LoVo (cell line): ENCODE measurements around the gene RERE.

ENCODE experiments used
- DNase-seq: peaks from one replicate; pipeline ENCODE4 v3.0.0-alpha.2; 2016; ENCODE audit warnings: low spot score

The RERE gene

DNA sequence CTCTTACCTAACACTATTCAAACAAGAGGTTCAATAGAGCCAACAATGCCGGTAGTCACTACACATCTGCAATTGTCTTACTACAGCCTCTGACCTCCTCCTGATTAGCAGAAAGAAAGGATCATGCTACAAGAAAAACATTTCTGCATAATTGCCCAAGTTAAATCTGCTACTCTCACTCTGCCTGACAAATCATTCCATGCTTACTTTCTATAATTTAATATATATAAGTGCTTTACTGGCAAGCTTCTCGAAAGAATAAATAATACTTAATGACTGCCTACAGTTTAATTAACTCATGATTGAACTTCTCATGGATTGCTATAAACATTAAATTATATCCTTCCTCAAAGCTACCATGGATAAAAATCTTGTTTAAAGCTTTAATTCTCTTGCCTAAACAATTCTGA lies 343.5 kb downstream of the RERE start:
- no peak for DNase-seq

DNA sequence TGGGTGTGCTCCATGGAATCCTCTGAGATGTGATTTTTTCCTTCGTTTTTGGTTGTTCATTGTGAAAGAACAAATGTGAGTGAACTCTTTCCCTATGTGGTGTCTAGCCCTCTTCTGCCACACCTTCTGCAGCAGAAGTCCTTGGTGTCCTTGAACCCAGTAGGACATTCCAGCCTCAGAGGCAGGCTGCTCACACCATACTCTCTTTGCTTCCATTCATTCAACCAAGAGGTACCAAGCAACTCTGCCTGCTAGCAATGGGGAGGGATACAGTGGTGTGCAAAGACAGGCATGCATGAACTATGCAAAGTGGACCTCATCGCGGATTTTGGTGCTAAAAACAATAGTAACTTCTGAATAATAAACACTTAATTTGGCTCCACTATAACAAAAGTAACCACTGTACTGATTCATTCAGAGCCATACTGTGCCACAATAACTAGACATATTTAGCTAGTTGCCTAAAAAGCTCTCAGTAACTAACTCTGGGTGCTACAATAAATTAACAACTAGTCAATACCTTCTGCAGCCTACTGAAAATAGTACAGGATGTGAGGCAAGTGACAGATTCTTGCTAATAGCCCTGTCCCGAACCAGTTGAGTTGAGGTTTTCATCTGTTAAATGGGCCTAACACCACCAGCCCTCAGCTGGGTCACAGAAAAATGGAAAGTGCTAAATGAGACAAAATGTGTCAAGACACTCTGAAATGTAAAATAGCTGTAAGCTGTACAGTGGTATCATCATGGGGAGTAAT lies 344.1 kb downstream of the RERE start:
- no peak for DNase-seq

DNA sequence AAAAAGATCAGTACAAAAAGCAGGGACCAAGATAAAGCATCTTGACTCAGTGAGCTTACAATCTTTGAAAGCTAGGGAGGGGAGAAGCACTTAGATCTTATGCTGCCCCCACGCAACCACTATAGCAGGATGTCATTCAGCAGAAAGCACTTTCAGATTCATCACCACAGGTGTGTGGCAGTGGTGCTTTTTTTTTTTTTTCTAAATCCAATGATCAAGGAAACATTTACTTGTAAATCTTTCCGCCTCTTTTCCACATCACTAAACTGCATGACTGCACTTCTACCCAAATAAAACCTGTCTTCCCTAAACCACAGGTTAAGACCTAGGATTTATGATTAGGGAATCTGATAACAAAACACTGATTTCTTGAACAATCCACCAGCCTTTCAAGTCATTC lies 344.8 kb downstream of the RERE start:
- DNase-seq = no peak

DNA sequence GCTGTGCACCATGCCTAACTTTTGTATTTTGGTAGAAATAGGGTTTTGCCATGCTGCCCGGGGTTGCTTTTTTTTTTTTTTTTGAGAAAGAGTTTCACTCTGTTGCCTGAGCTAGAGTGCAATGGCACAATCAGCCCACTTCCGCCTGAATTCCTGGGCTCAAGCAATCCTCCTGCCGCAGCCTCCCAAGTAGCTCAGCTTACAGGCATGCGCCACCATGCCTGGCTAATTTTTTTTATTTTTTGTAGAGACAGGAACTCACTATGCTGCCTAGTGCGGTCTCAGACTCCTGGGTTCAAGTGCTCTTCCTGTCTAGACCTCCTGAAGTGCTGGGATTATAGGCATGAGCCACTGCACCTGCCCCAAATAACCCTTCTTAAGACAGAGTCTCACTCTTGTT lies 346.0 kb downstream of the RERE start:
- no peak for DNase-seq

DNA sequence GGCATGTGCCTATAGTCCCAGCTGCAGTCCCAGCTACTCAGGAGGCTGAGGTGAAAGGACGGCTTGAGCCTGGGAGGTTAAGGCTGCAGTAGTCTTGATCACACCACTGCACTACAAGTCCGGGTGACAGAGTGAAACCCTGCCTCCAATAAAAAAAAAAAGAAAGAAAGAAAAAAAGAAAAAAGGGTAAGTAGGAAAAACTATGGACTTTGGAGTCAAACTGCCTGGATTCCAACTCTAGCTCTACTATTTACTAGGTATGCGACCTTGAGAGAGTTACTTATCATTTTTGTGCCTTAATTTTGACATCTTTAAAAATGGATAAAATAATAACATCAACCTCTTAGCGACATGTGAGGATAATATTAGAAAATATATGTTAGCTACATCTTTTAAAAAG lies 348.7 kb downstream of the RERE start:
- DNase-seq = no peak

DNA sequence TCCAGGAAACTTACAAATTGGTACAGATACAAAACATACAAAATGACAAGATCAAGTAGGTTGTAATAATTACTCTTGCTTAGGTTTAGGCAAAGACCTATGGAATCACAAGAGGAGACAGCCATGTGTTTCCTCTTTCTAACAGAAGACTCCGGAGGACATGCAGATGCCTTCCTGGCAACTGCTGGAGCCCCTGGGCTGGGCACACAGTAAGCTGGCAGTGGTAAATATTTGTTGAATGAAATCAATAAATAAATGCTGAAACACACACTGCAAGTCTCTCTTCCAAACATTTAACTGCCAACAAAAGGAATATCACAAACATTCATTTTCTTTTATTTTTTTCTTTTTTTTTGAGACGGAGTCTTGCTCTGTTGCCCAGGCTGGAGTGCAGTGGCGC lies 350.1 kb downstream of the RERE start:
- no peak for DNase-seq

DNA sequence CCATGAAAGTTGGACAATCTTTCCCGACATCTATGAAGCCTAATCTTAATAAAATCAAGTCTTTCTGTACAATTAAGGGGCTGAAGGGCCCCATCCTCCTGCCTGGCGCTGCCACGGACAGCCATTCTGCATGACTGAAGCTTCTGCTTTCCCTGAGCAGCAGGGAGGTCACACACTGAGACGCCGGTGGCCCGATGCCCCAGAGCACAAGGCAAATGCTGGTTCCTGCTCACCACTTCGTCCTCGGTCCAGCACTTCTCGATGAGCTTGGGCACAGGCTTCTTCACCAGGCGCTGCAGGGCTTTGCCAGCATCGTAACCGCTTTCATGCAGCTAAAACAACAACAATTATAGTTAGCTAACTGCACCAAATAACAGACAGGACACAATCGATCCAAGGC lies 351.7 kb downstream of the RERE start:
- no peak for DNase-seq

DNA sequence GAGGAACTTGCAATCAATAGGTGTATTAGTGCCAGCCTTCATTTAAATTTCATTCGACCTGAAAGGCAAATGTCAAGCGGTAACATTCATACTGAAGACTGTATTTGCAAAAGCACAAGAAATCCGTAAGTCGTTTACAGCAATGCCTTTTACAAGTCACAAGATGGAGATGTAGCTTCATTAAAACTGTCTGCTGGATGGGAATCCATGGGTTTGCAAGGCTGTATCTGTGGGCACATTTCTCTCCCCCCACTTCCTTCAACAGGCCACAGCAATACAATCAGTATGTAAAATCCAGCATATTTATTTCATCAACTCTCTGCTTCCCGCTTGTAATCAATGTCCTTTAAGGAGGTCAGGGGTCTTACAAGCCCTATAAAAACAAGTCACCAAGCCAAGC lies 352.4 kb downstream of the RERE start:
- DNase-seq = no peak

DNA sequence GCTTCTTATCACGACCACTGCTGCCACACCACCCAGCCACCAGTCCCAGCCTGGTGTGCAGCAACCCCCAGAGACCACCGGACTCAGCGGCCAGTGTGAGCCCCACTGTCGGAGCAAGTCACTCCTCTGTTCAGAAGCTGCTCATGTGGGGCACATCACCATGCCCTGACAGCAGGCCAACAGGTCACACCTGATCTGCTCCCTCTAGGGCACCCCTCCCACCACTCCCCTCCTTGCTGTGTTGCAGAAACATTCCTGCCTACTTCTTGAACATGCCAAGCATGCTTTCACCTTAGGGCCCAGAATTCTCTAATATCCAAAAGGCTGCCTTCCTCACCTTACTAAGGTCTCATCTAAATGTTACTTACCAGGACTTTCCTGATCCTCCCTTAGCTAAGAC lies 353.1 kb downstream of the RERE start:
- no peak for DNase-seq

DNA sequence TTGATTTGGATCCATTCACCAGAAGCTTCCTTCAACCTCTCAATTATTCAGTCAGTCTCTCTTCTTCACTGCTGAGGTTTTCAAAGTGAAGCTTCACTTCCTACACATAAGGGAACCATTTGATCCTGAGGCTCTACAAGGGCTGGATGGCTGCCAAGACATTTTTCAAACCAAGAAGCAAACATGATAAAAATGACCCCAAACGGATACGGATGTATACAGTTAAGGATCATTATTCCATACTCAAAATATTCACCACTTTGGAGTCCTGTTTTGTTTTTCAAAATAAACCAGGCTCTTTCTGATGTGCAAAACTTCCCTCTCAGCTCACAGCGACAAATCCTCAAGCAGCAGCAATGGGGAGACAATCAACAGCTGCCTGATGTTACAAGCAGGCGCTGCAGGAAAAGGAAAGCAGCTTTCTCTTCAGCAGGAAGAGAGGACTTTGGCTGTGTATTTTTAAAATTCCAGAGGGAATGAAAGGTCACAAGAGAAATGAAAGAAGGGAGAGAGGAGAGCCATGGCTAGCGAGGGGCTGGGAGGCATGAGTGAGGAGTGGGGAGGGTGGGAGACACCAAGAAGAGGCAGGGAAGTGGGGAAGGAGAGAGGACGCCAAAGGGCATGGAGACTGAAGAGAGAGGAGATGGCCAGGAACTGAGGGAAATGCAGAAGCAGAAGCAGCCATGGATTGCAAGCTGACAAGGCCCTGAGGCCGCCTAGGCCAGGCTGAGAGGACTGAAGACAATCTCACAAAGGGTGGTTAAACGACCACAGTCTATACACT lies 354.1 kb downstream of the RERE start:
- DNase-seq = no peak

DNA sequence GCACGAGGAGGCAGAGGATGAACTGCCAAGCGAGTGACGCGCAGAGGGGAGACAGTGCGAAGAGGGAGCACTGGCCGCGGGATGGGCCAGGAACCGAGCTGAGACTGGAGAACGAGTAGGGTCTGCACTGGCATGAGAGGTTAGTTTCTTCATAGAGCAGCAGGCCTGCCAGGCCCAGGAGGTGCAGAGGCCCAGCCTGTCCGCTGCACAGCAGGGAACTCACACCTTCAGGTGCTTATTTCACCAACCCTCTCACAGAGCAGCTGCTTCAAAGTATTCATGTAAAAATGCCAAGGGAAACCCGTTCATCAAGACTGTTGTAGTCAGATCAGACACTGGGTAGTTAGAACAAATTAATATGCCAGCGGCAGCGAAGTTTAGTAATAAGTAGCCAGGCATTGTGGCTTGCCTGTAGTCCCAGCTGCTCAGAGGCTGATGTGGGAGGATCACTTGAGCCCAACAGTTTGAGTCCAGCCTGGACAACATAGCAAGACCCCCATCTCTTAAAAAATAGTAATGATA lies 355.0 kb downstream of the RERE start:
- no peak for DNase-seq

DNA sequence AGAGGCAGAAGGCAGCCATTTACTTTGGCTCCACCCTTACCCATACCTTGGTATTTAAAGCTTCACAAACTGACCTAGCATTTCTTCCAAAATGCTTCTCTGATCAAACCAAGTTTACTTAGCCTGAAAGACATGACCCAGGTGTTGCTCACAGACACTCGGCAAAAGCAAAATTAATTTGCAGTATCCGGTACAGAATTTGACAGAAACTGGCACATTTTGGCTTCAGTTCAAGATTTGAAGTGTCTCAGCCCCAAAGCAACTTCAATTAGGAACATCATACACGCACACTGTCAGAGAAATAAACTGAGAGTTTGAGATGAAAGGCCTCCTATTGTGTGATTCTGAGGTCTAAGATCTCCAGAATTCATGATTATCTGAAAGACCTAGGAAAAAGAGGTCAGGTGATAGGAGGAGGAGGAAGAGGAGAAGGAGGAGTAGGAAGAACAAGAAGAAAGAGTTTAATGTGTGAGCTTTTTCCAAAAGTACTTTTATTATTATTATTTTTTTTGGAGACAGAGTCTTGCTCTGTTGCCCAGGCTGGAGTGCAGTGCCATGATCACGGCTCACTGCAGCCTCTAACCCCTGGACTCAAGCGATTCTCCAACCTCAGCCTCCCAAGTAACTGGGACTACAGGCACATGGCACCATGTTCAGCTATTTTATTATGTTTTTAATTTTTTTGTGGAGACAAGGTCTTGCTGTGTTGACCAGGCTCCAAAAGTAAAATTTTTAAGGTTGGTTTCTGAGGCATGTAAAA lies 355.9 kb downstream of the RERE start:
- DNase-seq = no peak

DNA sequence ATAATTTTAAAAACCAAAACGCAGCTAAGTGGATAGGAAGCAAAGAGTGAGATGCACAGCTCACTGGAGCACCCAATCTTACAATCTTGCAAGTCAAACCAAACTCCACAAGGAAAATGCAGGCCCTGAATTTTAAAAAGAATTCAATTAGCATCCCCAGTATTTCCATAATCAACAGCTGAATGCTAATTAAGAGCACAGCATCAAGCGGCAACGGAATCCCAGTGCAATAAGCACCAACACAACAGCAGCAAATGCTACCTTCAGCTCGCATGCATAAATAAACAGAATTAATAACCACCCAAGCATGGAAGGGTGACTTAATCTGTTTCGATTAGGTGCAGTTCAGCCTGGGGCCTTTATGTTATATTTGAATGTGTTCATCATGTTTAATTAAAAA lies 356.7 kb downstream of the RERE start:
- DNase-seq = no peak

DNA sequence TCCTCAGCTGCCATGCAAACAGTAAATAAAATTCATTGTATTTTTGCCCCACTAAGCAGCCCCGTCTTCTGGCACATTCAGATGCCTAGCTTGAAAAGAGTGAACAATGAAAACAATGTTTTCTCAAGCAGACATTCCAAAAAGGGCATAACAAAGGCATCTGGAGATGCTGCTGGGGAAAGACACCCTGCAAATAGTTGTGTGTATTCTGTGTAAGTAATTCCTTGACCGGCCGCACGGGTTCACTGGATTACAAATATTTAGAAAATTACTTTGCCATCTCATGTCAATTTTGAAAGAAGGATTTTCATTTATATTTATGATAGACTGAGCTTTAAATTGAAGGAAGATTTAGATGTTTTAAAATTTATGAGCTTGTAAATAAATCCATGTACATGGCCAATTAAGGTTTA lies 357.3 kb downstream of the RERE start:
- DNase-seq = no peak

DNA sequence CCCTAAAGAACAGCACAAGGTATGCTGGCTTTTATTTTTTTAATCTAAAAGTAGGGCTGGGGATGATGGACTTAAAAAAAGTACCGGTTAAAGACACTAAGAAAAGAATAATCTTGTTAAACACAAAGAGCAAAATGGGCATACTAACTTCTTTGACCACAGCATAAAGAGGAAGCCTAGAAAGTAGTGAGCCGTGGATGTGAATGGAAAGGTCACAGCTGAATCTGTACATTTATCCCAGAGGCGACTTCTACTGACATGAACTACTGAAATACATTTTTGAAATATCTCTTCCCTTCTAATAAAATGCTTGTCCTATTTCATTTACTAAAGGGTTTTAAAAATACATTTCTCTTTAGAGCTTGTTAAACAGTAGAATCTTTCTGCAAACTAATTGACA lies 358.8 kb downstream of the RERE start:
- DNase-seq = no peak

DNA sequence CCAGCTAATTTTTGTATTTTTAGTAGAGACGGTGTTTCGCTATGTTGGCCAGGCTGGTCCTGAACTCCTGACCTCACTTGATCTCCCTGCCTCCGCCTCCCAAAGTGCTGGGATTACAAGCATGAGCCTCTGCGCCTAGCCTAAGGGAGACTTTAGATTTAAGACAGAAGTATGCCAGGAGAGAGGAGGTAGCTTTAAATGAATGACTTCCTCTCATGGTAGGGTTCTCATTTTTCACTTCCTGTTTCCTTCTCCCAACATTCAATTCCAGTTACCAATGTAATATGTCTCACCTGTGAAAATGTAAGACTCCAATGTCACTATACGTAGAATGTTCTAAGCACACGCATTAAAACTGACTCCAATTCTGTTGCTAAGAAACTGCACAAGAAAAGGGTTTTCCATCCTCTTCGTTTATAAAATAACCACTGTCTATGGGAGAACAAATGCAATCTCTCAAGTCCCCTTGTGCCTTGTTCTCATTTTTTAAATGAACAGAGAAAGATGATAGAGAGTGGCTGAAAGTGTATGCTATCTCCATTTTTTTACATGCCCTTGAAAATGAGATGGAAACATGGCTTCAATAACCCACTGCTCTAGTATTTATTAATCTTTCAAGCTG lies 359.6 kb downstream of the RERE start:
- no peak for DNase-seq

DNA sequence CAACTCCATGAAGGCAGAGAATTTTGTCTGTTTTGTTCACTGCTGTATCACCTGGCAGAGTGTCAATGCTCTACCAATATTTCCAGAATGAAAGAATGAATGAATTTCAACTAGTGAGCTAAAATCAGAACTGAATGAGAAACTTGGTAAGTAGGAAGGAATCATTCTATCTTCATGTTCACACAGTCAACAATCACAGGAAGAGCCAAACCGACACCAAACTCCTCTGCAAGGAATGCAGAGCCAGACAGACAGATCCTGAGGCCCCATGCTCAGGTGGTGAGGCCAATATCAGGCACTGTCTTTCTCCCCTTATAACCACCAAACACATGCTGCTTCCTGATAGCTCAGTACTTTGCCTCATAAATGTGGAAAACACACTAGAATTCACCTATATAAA lies 360.4 kb downstream of the RERE start:
- DNase-seq = no peak

DNA sequence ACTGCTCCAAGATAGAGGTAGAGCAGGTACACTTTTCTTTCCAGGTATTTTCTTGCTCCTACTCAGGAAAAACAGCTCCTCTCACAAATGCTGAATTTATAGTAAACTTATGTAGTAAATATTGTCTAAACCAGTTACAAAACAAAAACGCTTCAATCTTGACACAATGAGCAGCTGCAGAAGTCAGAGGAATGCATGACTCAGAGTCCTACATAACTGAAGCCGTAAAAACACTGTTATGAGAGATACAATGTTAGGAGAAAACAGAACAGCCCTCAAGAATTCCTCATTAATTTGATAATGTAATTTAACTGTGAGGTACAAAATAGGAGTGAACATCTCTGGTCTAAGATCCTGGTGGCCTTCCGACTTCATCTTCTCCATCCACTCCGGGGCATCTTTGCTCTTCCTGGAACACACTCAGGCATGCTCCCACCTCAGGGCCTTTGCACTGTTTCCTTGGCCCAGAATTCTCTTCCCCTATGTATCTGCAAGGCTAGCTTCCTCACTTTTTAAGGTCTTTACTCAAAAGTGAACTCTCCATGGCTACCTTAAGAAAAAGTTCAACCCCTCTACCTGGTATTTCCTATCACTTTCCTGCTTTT lies 361.0 kb downstream of the RERE start:
- peak; percentile 28 for DNase-seq

DNA sequence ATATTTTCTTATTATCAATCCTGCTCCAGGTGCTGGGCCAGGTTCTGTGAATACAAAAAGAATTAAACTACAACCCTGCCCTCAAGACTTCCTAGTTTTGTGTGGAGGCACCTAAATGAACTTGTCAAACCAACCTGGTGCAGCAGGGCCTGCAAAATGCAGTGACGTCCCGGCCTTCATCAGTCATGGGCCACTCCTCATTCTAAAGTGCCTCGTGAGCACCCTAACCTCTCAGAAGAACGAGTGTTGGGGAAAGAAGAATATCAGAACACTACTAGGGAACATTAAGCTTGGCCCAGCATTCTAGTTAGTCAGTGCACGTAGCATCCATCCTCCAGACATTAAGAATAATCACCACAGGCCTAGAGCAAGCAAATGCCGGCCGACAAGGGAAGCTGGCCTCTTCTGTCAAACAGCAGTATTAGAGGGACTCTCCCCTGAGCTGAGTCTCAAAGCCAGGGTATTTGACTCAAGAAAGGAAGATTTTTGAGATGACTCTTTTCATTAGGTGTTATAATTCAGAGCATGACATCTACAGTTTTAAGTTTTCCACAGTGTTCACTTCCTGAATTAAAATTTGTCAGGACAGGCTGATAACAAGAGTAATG lies 361.6 kb downstream of the RERE start:
- DNase-seq = no peak

DNA sequence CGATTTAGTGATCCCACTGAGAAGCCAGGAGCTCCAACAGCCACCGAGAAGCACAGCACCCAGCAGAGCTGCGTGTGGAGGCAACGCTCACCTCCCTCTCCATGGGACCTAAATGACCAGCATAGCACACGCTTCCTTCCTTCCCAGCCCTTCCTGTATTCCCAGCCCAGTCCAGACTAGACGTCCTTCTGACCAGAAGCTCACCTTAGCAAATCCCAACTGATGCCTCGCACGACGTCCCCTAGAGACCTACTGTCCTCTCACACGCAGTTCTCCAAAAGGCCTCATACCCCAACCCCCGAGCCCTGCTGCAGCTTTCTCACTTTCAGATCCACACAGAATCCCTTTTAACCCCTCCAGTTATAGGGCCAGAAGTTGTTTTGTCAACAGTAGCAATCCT lies 367.1 kb downstream of the RERE start:
- no peak for DNase-seq

DNA sequence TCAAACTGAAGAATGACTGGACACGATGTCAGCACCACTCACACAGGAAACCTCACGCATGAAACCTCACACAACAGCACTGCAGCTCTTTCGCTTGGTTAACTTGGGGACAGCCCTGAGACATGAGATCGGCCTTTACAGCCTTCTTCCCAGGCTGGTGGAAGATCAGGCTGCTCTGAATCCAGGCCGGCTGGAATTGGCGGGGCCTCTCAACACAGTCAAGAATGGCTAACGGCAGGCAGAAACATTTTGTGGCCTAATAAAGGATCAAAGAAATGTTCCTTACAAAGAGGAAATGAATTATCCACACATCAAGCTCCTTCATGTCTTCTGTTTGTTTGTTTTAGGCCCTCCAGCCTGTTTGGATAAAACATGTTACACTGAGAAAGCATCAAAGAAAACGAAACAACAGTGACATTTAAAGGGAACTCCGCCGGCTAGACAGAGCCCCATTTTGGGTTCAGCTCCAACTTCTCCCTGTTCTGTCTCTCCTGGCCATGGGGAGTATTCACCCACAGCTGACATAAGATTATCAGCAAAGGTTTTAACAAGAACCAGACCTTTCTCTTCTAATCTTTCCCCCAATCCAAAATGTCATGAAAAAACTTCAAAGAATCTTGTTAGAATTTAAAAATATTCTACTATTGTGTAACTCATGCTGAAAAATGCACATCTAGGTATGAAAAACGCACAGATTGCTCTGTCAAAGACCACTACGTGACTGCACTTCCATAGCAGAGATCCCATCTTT lies 368.4 kb downstream of the RERE start:
- DNase-seq = no peak
